IPS DF 19.7 (cell line): ENCODE measurements around the gene RANBP17.
"Not testable (repeated sequence)": the region's sequence is repeated elsewhere in the genome, so short reads cannot be mapped to it uniquely, and the experiment has no call there.

Experiments
- DNase-seq: peaks from one replicate; pipeline ENCODE4 v3.0.0-alpha.2; 2013; ENCODE audit warnings: low read depth, low spot score

Gene RANBP17

GRCh38 chr5:171155621-171156020 lies 293.8 kb downstream of the RANBP17 start:
- no peak for DNase-seq

GRCh38 chr5:171157276-171157675 lies 295.5 kb downstream of the RANBP17 start:
- DNase-seq: no peak

GRCh38 chr5:171157775-171158174 lies 296.0 kb downstream of the RANBP17 start:
- no peak for DNase-seq

- no peak for DNase-seq
These were observed 296.8 kb downstream of the RANBP17 start for GRCh38 chr5:171158581-171158980.

- no peak for DNase-seq
These were observed 300.3 kb downstream of the RANBP17 start for GRCh38 chr5:171162165-171162564.

- DNase-seq: peak; percentile 23
These were observed 300.8 kb downstream of the RANBP17 start for GRCh38 chr5:171162596-171162995.

- DNase-seq: no peak
These were observed 304.9 kb downstream of the RANBP17 start for GRCh38 chr5:171166766-171167165.

GRCh38 chr5:171168171-171168570 lies 306.4 kb downstream of the RANBP17 start:
- no peak for DNase-seq

GRCh38 chr5:171174960-171175359 lies 313.1 kb downstream of the RANBP17 start:
- not testable (repeated sequence) for DNase-seq

GRCh38 chr5:171175746-171176145 lies 313.9 kb downstream of the RANBP17 start:
- DNase-seq: no peak

GRCh38 chr5:171178190-171178589 lies 316.4 kb downstream of the RANBP17 start:
- not testable (repeated sequence) for DNase-seq

GRCh38 chr5:171188016-171188415 lies 326.2 kb downstream of the RANBP17 start:
- DNase-seq: no peak

GRCh38 chr5:171189442-171189841 lies 327.6 kb downstream of the RANBP17 start:
- DNase-seq: no peak

GRCh38 chr5:171192111-171192510 lies 330.3 kb downstream of the RANBP17 start:
- DNase-seq: no peak

GRCh38 chr5:171201310-171201709 lies 339.5 kb downstream of the RANBP17 start:
- DNase-seq: no peak

- no peak for DNase-seq
These were observed 343.6 kb downstream of the RANBP17 start for GRCh38 chr5:171205375-171205774.

GRCh38 chr5:171207256-171207847 lies 345.5 kb downstream of the RANBP17 start:
- peak; percentile 12 for DNase-seq

GRCh38 chr5:171221916-171222315 lies 360.1 kb downstream of the RANBP17 start:
- no peak for DNase-seq

GRCh38 chr5:171223927-171224326 lies 362.1 kb downstream of the RANBP17 start:
- no peak for DNase-seq

GRCh38 chr5:171226096-171226754 lies 364.4 kb downstream of the RANBP17 start:
- DNase-seq: no peak

GRCh38 chr5:171226864-171227263 lies 365.0 kb downstream of the RANBP17 start:
- DNase-seq: no peak

- DNase-seq: no peak
These were observed 374.8 kb downstream of the RANBP17 start for GRCh38 chr5:171236651-171237050.

GRCh38 chr5:171242521-171242920 lies 380.7 kb downstream of the RANBP17 start:
- no peak for DNase-seq

- no peak for DNase-seq
These were observed 384.4 kb downstream of the RANBP17 start for GRCh38 chr5:171246231-171246630.
